Activated CD8-positive, alpha-beta memory T cell treated with anti-CD3 and anti-CD28 coated beads for 36 hours (primary cell): Measurements from ENCODE around the gene HS3ST2. TPM values are rescaled to one million over a fixed set of nuclear protein-coding genes. Genes with fewer than 3 reads are reported as not detected.
"Not testable (repeated sequence)": the region's sequence is repeated elsewhere in the genome, so short reads cannot be mapped to it uniquely, and the experiment has no call there.

Experiments used
- CTCF ChIA-PET: fragments of 350-600 bp; sonication (Branson Sonifier 250); formaldehyde crosslinking; loops from one replicate; lab custom pipeline; 2021; ENCODE audit warnings: antibody characterized with exemption; lab: Charles Lee
- POLR2A ChIA-PET: fragments of 350-600 bp; sonication (Branson Sonifier 250); formaldehyde crosslinking; loops from one replicate; lab custom pipeline; 2021; ENCODE audit warnings: antibody characterized with exemption; lab: Charles Lee
- total RNA-seq, 2 experiments: library from RNA; stranded (reverse); gene quantifications; one replicate each; pipeline ENCODE4 v1.2.3, GENCODE V29; 2021

Gene HS3ST2
- total RNA-seq, 2 experiments from 2014 or later: not detected

GRCh38 chr16:22868593-22869224, 54.7 kb downstream of the HS3ST2 start:
- POLR2A ChIA-PET: interaction anchor here (0.6 kb wide), 1 partner anchor 119 kb away, joined by 4 read pairs; no protein-coding TSS in a partner anchor
- CTCF ChIA-PET: no interaction called here

GRCh38 chr16:22871861-22872260, 57.9 kb downstream of the HS3ST2 start:
- CTCF ChIA-PET: no interaction called here
- POLR2A ChIA-PET: no interaction called here

- ChIA-PET POLR2A (no interaction called here), CTCF (no interaction called here)
These were observed 60.4 kb downstream of the HS3ST2 start for GRCh38 chr16:22874394-22874793.

GRCh38 chr16:22878955-22879354, 65.0 kb downstream of the HS3ST2 start:
- CTCF ChIA-PET: no interaction called here
- POLR2A ChIA-PET: no interaction called here

- POLR2A ChIA-PET: no interaction called here
- CTCF ChIA-PET: no interaction called here
These were observed 65.5 kb downstream of the HS3ST2 start for GRCh38 chr16:22879466-22879865.

GRCh38 chr16:22882981-22883380, 69.0 kb downstream of the HS3ST2 start:
- ChIA-PET POLR2A (no interaction called here), CTCF (no interaction called here)

GRCh38 chr16:22885951-22886350, 72.0 kb downstream of the HS3ST2 start:
- ChIA-PET POLR2A (no interaction called here), CTCF (no interaction called here)

GRCh38 chr16:22886927-22887326, 73.0 kb downstream of the HS3ST2 start:
- ChIA-PET CTCF (no interaction called here), POLR2A (no interaction called here)

GRCh38 chr16:22887445-22887844, 73.5 kb downstream of the HS3ST2 start:
- POLR2A ChIA-PET: no interaction called here
- CTCF ChIA-PET: no interaction called here

- CTCF ChIA-PET: no interaction called here
- POLR2A ChIA-PET: no interaction called here
These were observed 74.8 kb downstream of the HS3ST2 start for GRCh38 chr16:22888791-22889190.

GRCh38 chr16:22890976-22891375, 77.0 kb downstream of the HS3ST2 start:
- ChIA-PET CTCF (no interaction called here), POLR2A (no interaction called here)

- ChIA-PET CTCF (no interaction called here), POLR2A (no interaction called here)
These were observed 83.2 kb downstream of the HS3ST2 start for GRCh38 chr16:22897184-22897583.

GRCh38 chr16:22898131-22898530, 84.2 kb downstream of the HS3ST2 start:
- ChIA-PET CTCF (no interaction called here), POLR2A (no interaction called here)

- POLR2A ChIA-PET: no interaction called here
- CTCF ChIA-PET: interaction anchor here (0.6 kb wide), 2 partner anchors 163 to 281 kb away, joined by 3 to 4 read pairs; no protein-coding TSS in a partner anchor
These were observed 84.9 kb downstream of the HS3ST2 start for GRCh38 chr16:22898874-22899348.

- POLR2A ChIA-PET: not testable (repeated sequence)
- CTCF ChIA-PET: interaction anchor here (0.6 kb wide), 2 partner anchors 162 to 282 kb away, joined by 3 to 4 read pairs; no protein-coding TSS in a partner anchor
These were observed 85.6 kb downstream of the HS3ST2 start for GRCh38 chr16:22899567-22899966.

GRCh38 chr16:22900863-22901262, 86.9 kb downstream of the HS3ST2 start:
- POLR2A ChIA-PET: no interaction called here
- CTCF ChIA-PET: no interaction called here

GRCh38 chr16:22901563-22901962, 87.6 kb downstream of the HS3ST2 start:
- ChIA-PET CTCF (no interaction called here), POLR2A (no interaction called here)

GRCh38 chr16:22903716-22904115, 89.8 kb downstream of the HS3ST2 start:
- CTCF ChIA-PET: no interaction called here
- POLR2A ChIA-PET: no interaction called here

- ChIA-PET CTCF (no interaction called here), POLR2A (no interaction called here)
These were observed 98.7 kb downstream of the HS3ST2 start for GRCh38 chr16:22912654-22913053.

GRCh38 chr16:22915003-22915402, 101.0 kb downstream of the HS3ST2 start:
- ChIA-PET POLR2A (no interaction called here), CTCF (interaction anchor here (0.7 kb wide), 1 partner anchor 105 kb away, joined by 4 read pairs; no protein-coding TSS in a partner anchor)

GRCh38 chr16:22923491-22923890, 109.5 kb downstream of the HS3ST2 start:
- POLR2A ChIA-PET: interaction anchor here (0.7 kb wide), 1 partner anchor 798 kb away, joined by 5 read pairs; no protein-coding TSS in a partner anchor
- CTCF ChIA-PET: no interaction called here
